Superior temporal gyrus (tissue), 1 donor: ENCODE measurements around the gene KIAA1614.

Experiments used
- DNase-seq: peaks from one replicate; pipeline ENCODE4 v3.0.0-alpha.2; 2016; ENCODE audit errors: extremely low spot score

Gene KIAA1614

GRCh38 chr1:180908074-180908765 is 4.5 kb upstream of the KIAA1614 start:
- no peak for DNase-seq

- DNase-seq, result no peak
Measured at GRCh38 chr1:180909005-180909414, 3.7 kb upstream of the KIAA1614 start.

GRCh38 chr1:180909462-180909976 is 3.2 kb upstream of the KIAA1614 start:
- no peak for DNase-seq

GRCh38 chr1:180911640-180912191 is 981 bp upstream of the KIAA1614 start:
- peak; percentile 18 for DNase-seq

- DNase-seq, result peak; percentile 15
Measured at GRCh38 chr1:180912211-180912800, 391 bp upstream of the KIAA1614 start.

- DNase-seq, result no peak
Measured at GRCh38 chr1:180915426-180915965, 2.8 kb downstream of the KIAA1614 start.

GRCh38 chr1:180916012-180916770 is 3.5 kb downstream of the KIAA1614 start:
- no peak for DNase-seq

- DNase-seq, result no peak
Measured at GRCh38 chr1:180916771-180917170, 4.1 kb downstream of the KIAA1614 start.

GRCh38 chr1:180917306-180918065 is 4.8 kb downstream of the KIAA1614 start:
- DNase-seq, result no peak

- DNase-seq, result no peak
Measured at GRCh38 chr1:180918519-180918918, 5.8 kb downstream of the KIAA1614 start.

- no peak for DNase-seq
Measured at GRCh38 chr1:180919183-180919700, 6.5 kb downstream of the KIAA1614 start.

- no peak for DNase-seq
Measured at GRCh38 chr1:180920193-180920592, 7.5 kb downstream of the KIAA1614 start.

GRCh38 chr1:180920702-180921101 is 8.0 kb downstream of the KIAA1614 start:
- DNase-seq, result no peak

GRCh38 chr1:180921386-180921785 is 8.7 kb downstream of the KIAA1614 start:
- no peak for DNase-seq

GRCh38 chr1:180921891-180922630 is 9.4 kb downstream of the KIAA1614 start:
- no peak for DNase-seq

GRCh38 chr1:180922631-180923015 is 9.9 kb downstream of the KIAA1614 start:
- no peak for DNase-seq

- no peak for DNase-seq
Measured at GRCh38 chr1:180923021-180923841, 10.5 kb downstream of the KIAA1614 start.

- no peak for DNase-seq
Measured at GRCh38 chr1:180923887-180924286, 11.2 kb downstream of the KIAA1614 start.

GRCh38 chr1:180924939-180925338 is 12.2 kb downstream of the KIAA1614 start:
- no peak for DNase-seq
